CD4-positive, alpha-beta T cell treated with Interleukin-4 for 4 hours (primary cell): ENCODE measurements around the gene ARFGEF3.
A peak's percentile ranks its signal among the peaks of the same experiment; 100 is the strongest.
"Not testable (repeated sequence)": the region's sequence is repeated elsewhere in the genome, so short reads cannot be mapped to it uniquely, and the experiment has no call there.

ENCODE experiments used
- DNase-seq: peaks from one replicate; pipeline ENCODE4 v3.0.0-alpha.2; 2020

Gene ARFGEF3

GRCh38 chr6:138275976-138276375 lies 114.2 kb downstream of the ARFGEF3 start:
- DNase-seq = no peak

- no peak for DNase-seq
Measured at GRCh38 chr6:138277835-138278234, 116.1 kb downstream of the ARFGEF3 start.

GRCh38 chr6:138278326-138278725 lies 116.6 kb downstream of the ARFGEF3 start:
- no peak for DNase-seq

- no peak for DNase-seq
Measured at GRCh38 chr6:138285800-138286199, 124.1 kb downstream of the ARFGEF3 start.

GRCh38 chr6:138286698-138287097 lies 125.0 kb downstream of the ARFGEF3 start:
- DNase-seq = no peak

GRCh38 chr6:138287144-138287955 lies 125.6 kb downstream of the ARFGEF3 start:
- DNase-seq = peak; percentile 42

GRCh38 chr6:138288428-138289085 lies 126.8 kb downstream of the ARFGEF3 start:
- DNase-seq = not testable (repeated sequence)

- DNase-seq = no peak
Measured at GRCh38 chr6:138289739-138290138, 128.0 kb downstream of the ARFGEF3 start.

GRCh38 chr6:138290423-138290962 lies 128.8 kb downstream of the ARFGEF3 start:
- no peak for DNase-seq

GRCh38 chr6:138291036-138291848 lies 129.5 kb downstream of the ARFGEF3 start:
- no peak for DNase-seq

GRCh38 chr6:138291849-138292181 lies 130.1 kb downstream of the ARFGEF3 start:
- DNase-seq = no peak

- no peak for DNase-seq
Measured at GRCh38 chr6:138292482-138292881, 130.7 kb downstream of the ARFGEF3 start.

- no peak for DNase-seq
Measured at GRCh38 chr6:138293428-138294395, 132.0 kb downstream of the ARFGEF3 start.

GRCh38 chr6:138296381-138296780 lies 134.6 kb downstream of the ARFGEF3 start:
- no peak for DNase-seq

GRCh38 chr6:138296786-138297185 lies 135.0 kb downstream of the ARFGEF3 start:
- no peak for DNase-seq

- no peak for DNase-seq
Measured at GRCh38 chr6:138297761-138298298, 136.1 kb downstream of the ARFGEF3 start.

GRCh38 chr6:138300469-138300868 lies 138.7 kb downstream of the ARFGEF3 start:
- no peak for DNase-seq

- no peak for DNase-seq
Measured at GRCh38 chr6:138302554-138302953, 140.8 kb downstream of the ARFGEF3 start.

GRCh38 chr6:138307352-138307751 lies 145.6 kb downstream of the ARFGEF3 start:
- DNase-seq = no peak

GRCh38 chr6:138307816-138308730 lies 146.3 kb downstream of the ARFGEF3 start:
- no peak for DNase-seq

GRCh38 chr6:138308731-138309110 lies 147.0 kb downstream of the ARFGEF3 start:
- DNase-seq = no peak
